GM19193 (cell line): ENCODE data around the gene LRRC56.

Experiments used
- POLR2A ChIP-seq: IDR thresholded peaks from 4 replicates; pipeline ENCODE4 v1.6.1; 2011; ENCODE audit not compliant: insufficient read depth, insufficient read length; ENCODE audit errors: extremely low read depth

LRRC56 gene

GRCh38 chr11:536841-537621 lies at the start of gene LRRC56:
Gene LRRC56 (plus strand): TSS chr11:537527. CDS start chr11:540685, 3,158 bp downstream.
- TF ChIP-seq POLR2A: peak; percentile 51

GRCh38 chr11:487571-488021 lies 49.7 kb upstream of the LRRC56 start:
- TF ChIP-seq POLR2A: no peak

GRCh38 chr11:488062-488461 lies 49.3 kb upstream of the LRRC56 start:
- TF ChIP-seq POLR2A: no peak

GRCh38 chr11:488579-488978 lies 48.7 kb upstream of the LRRC56 start:
- TF ChIP-seq POLR2A: no peak

GRCh38 chr11:488992-489391 lies 48.3 kb upstream of the LRRC56 start:
- TF ChIP-seq POLR2A: no peak

- no peak for TF ChIP-seq POLR2A
These were observed 47.6 kb upstream of the LRRC56 start for GRCh38 chr11:489610-490185.

GRCh38 chr11:490186-490929 lies 47.0 kb upstream of the LRRC56 start:
- no peak for TF ChIP-seq POLR2A

GRCh38 chr11:490930-491260 lies 46.4 kb upstream of the LRRC56 start:
- TF ChIP-seq POLR2A: no peak

- TF ChIP-seq POLR2A: no peak
These were observed 46.0 kb upstream of the LRRC56 start for GRCh38 chr11:491358-491757.

GRCh38 chr11:492427-493226 lies 44.7 kb upstream of the LRRC56 start:
- TF ChIP-seq POLR2A: no peak

GRCh38 chr11:494761-495536 lies 42.4 kb upstream of the LRRC56 start:
- TF ChIP-seq POLR2A: no peak

- TF ChIP-seq POLR2A: no peak
These were observed 41.8 kb upstream of the LRRC56 start for GRCh38 chr11:495537-495931.

- TF ChIP-seq POLR2A: no peak
These were observed 40.3 kb upstream of the LRRC56 start for GRCh38 chr11:496834-497564.
